SK-N-SH (cell line): ENCODE results near the gene CBX6. TPM values are rescaled to one million over a fixed set of nuclear protein-coding genes. Genes with fewer than 3 reads are reported as not detected.

Experiments used
- polyA plus RNA-seq, 3 experiments: library from polyadenylated mRNA; depleted of rRNA; stranded (reverse); fragments of >200 nt; gene quantifications; 2 replicates each; pipeline ENCODE4 v1.2.3, GENCODE V29; 2012

CBX6 gene
- polyA plus RNA-seq, 1 of the 3 experiments (the other 2 are of a cell fraction) = 5.4 TPM

Other genes with a start within 250 kb of the CBX6 start
- 1.2 and 1.9 TPM in 2 replicates for gene FAM227A, start 215.8 kb downstream of the CBX6 start, polyA plus RNA-seq (2012; rRNA removed)
- gene CBY1, start 215.6 kb downstream of the CBX6 start, polyA plus RNA-seq (2012; rRNA removed) = 21.8 and 23.4 TPM in 2 replicates
- 33.1 and 33.6 TPM in 2 replicates for gene TOMM22, start 190.3 kb downstream of the CBX6 start, polyA plus RNA-seq (2012; rRNA removed)
- 17.8 and 23.0 TPM in 2 replicates for gene JOSD1, start 171.3 kb downstream of the CBX6 start, polyA plus RNA-seq (2012; rRNA removed)
- 11.9 and 15.2 TPM in 2 replicates for gene GTPBP1, start 166.3 kb downstream of the CBX6 start, polyA plus RNA-seq (2012; rRNA removed)
- 9.0 and 10.2 TPM in 2 replicates for gene SUN2, start 116.2 kb downstream of the CBX6 start, polyA plus RNA-seq (2012; rRNA removed)
- gene DNAL4, start 78.1 kb downstream of the CBX6 start, polyA plus RNA-seq (2012; rRNA removed) = 15.1 and 17.6 TPM in 2 replicates
- gene NPTXR, start 28.2 kb downstream of the CBX6 start, polyA plus RNA-seq (2012; rRNA removed) = 1.1 and 1.2 TPM in 2 replicates
- gene APOBEC3A, start 85.4 kb upstream of the CBX6 start, polyA plus RNA-seq (2012; rRNA removed) = not detected in 2 replicates
- not detected in 2 replicates for gene APOBEC3B, start 110.1 kb upstream of the CBX6 start, polyA plus RNA-seq (2012; rRNA removed)
- gene APOBEC3C, start 142.0 kb upstream of the CBX6 start, polyA plus RNA-seq (2012; rRNA removed) = 11.7 and 12.4 TPM in 2 replicates
- 0.21 and 0.37 TPM in 2 replicates for gene APOBEC3D, start 148.9 kb upstream of the CBX6 start, polyA plus RNA-seq (2012; rRNA removed)
- gene APOBEC3F, start 168.6 kb upstream of the CBX6 start, polyA plus RNA-seq (2012; rRNA removed) = 3.8 and 4.3 TPM in 2 replicates
- gene APOBEC3G, start 205.1 kb upstream of the CBX6 start, polyA plus RNA-seq (2012; rRNA removed) = 0.11 TPM in 1 of 2 replicates, not detected in the other
- gene APOBEC3H, start 225.0 kb upstream of the CBX6 start, polyA plus RNA-seq (2012; rRNA removed) = 0.18 and 0.49 TPM in 2 replicates